HG03521 (cell line): ENCODE data around the gene CNNM2.

Experiments
- ATAC-seq: cut with Tn5 transposase; IDR thresholded peaks from one replicate; pipeline ENCODE4 v1.9.1; 2021; ENCODE audit warnings: mild to moderate bottlenecking, moderate library complexity; ENCODE audit not compliant: unreplicated experiment

Gene CNNM2

DNA sequence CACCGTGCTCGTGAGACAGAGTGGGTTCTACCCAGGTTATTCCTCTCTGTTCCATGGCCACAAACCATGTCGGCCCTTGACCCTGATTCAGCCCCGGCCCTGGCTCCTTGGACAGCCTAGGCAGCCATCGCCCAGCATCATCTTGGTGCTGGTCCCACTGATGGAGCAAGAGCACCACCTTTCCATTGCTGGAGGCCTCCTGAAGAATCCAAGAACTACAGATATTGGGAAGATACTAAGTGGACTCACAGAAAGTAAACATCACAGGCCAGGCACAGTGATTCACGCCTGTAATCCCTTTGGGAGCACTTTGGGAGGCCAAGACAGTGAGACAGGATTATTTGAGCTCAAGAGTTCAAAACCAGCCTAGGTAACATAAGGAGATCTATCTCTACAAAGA is 149.9 kb downstream of the CNNM2 start:
- no peak for ATAC-seq

DNA sequence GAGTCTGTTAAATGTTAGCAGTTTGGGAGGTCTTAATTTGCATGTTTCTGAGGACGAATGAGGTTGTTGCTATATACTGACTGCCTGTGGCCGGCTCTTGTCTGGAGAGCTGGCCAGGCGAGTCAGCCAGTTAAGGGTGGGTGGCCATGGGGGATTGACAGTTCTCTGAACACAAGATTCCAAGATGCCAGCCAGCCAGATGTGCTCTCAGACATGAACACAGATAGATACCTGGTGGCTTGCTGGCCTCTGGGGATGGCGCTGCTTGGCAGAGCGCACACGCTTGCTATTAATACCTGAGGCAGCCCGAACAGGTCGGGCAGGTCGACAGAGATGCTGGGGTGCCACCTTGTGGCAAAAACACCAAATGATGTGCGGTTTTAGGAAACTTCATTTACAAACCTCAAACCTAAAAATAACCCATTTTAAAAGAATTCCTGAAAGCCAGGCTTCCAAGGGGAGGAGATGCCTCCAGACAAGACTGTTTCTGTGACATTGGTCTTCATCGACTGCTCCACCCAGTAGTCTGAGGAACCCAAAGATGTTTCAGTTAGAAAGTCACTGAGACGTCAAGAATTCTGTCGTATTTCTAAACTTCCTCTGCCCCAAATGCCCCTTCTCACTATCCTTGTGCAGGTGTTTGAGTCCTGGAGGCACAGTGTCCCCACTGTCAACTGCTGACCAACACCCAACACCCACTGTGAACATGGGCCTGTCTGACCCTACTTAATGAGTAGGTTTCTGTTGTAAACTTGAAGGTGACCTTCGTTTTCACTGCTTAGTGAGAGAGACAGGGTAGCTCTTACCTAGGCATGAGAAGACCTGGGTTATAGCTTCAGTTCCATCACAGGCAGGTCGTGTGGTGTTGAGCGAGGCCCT is 151.6 kb downstream of the CNNM2 start:
- no peak for ATAC-seq

DNA sequence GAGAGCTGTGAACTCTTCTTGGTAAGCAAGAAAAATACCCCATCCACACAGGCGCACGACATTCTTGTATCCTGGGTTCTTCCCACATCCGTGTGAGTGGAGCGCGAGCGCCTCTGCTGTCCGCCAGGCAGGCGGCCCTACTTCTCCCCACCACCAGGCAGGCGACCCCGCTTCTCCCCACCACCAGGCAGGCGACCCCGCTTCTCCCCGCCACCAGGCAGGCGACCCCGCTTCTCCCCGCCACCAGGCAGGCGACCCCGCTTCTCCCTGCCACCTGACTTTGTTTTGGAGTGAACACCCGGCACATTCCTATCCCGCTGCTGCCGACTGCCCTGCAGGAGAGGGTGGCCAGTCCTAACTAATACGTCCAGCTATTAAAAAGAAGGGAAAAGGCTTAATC is 154.2 kb downstream of the CNNM2 start:
- no peak for ATAC-seq

DNA sequence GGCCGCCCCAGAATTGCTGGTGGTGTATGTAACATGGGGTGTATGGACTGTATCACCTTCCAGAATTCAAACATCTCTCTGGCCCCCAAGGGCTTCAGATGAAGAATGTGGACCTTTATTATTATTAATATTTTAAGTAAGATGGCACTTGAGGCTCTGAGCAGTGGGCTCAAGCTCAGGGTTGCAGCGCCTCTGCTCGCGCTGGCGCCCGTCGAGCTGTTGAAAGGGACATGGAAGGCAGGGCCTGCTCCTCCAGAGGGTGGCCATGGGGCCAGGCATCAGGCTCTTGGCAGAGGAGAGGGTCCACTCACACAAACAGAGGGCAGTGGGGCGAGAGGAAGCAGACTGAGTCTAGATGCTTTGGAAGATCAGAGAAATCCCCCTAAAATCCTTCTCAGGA is 154.8 kb downstream of the CNNM2 start:
- no peak for ATAC-seq

DNA sequence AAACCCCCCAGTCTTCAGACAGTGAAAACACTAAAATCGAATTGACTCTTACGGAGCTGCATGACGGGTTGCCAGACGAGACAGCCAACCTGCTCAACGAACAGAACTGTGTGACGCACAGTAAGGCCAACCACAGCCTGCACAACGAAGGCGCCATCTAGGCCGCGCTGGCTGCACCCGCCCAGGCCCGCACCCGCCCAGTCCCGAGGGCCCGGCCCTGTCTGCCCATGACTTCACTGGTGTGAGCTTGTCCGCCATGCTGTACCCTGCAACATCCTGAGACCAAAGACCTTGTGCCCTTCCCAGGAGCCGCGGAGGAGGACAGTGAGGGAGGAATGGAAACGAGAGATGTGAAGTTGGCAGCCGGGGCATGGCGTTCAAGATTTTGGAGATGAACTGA is 158.9 kb downstream of the CNNM2 start:
- no peak for ATAC-seq

DNA sequence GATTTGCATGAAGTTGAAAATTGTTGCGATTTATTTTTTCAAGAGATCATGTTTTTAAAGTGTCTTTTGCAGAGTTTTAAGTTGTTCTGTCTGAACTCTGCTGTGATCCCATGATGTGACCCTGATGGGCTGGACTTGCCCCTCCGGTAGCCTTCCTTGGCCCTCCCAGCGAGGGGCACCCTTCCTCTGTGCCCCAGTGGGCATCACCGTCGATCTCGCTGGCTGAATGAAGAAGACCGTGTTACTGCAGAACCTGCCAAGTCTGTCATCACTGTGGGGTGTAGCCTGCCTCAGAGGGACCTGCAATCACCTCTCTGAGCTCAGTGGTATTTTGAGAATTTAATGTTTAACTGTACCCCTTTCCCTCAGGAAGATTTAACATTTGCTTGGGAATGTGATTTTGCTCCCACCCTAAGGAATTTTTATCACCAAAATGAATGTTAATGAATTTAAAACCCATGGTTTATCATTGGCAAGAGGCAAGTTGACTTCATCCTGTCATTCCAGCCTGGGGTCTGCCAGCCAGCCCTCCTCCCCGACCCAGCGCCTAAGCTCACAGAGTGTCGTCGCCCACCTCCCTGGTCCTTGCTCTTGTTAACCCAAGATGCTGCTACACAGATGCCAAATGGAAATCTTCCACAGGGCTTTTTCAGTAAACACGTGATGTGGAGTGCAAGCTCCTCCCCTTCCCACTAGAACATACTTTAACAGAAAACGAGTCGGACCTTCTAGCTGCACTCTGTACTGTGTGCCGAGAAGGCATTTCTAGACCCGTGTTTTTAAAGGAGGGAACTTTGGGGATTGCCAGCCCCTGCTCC is 159.6 kb downstream of the CNNM2 start:
- no peak for ATAC-seq

DNA sequence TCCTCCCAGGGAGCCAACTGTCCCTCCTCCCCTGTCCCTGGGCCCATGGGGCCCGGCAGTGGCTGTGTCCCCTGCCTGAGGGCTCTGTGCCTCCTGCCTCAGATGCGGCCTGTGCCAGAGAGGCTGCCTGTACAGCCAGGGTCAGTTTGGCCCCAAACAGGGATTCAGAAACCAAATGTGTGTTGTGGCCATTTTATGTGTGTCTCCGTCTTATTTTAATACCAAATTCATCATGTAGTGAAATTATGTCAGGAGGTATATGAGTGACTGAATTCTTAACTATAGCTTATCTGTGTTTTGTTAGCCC is 160.2 kb downstream of the CNNM2 start:
- ATAC-seq = no peak

DNA sequence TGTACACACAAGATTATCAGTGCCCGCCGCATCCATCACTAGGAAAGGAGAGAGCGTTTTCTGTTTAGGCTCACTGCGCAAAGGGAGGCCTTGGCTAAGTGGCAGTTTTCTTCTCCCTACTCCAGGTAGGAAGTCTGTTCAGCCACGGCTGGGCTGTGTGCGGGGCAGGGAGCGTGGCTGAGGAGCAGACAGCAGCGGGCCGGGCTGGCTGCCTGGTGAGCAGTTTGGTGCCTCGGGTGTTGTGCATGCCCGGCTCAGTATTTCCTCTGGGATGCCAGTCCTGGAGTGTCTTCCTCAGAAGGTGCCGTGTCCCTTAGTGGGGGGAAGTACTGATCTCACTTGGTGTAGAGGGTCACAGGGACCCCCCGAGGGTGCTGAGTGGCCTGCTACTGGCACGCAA is 160.6 kb downstream of the CNNM2 start:
- no peak for ATAC-seq

DNA sequence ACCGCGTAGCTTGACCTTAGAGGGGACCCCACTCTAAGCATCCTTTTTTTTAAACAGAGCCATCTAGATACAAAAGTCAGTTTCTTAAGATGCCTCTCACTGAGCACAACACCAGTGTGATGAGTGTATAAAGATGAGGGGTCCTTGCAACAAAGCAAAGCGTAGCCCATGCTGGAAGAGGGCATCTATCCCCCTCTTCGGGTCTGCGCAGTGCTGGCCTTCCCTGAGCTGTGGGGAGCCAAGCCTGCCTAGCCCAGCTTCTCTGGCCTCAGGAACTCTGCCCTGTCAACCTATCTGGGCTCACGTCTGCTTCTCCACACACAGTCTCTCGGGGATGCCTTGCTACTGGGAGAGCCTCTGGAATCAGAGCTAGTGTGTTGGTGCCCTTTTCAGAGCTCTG is 161.0 kb downstream of the CNNM2 start:
- no peak for ATAC-seq

DNA sequence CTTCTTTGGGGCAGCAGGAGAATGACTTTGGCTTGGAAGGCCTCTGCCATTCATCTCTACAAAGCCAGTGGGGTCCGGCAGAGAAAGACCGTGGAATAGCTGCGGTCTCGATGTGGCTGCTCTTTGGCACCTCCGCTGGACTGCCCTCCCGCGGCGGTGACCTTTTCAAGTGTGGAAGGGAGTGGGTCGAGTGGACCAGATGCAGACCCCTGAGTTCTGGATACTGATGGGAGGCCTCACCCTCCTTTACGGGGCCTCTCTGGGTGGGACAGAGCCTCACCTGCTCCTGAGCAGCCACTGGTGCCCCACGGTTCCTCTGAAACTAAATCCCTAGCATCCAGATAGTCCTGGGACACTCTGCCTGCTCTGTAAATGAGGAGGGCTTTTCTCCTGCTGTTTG is 161.9 kb downstream of the CNNM2 start:
- no peak for ATAC-seq

DNA sequence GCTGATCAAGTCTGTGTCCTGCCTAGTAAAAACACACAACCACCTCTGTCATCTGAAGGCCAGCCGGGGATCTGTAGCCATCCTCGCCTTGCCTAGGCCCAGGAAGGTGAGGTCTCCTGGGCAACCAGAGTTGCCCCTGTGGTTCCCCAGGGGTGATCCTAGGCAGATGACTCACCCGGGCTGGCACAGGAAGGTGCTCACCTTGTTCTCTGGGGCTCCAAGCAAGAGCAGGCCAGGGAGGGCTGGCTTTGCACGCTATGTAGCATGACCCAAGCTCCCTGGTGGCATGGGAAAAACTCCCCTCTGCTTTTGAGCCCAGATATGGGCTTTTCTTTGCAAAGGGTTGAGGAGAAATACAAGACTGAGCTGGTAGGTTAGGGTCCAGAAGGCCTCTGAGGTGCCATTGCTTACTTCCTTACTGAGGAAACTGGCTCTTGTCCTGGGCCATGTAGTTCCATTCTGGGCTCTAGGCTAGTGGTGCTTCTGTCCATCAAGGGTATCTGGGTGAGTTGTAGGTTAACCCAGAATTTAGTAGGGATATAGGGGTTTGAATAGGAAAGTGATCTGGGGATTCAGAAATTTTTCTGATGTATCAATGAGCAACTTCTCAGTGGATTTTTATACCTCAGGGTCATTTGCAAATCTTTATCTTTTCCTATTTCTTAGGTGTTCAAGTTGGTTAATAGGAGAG is 162.9 kb downstream of the CNNM2 start:
- ATAC-seq = no peak

DNA sequence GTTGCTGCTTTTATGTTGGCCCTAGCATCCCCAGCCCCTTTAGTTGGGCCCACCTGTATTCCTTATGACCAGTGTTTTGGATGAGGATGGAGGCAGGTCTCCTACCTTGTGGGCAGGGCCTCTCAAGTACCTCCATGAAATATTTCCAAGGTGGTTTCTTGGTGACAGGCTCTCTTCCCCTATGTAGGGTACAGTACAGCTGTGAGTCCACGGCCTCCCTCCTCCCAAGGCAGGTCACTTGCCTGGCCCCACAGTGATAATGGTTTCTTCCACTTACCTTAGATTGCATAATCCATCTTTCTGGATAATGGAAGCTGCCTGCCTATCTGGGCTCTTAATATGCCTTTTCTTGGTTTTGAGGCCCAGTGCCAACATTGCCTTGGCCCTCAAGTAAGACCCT is 164.6 kb downstream of the CNNM2 start:
- no peak for ATAC-seq

DNA sequence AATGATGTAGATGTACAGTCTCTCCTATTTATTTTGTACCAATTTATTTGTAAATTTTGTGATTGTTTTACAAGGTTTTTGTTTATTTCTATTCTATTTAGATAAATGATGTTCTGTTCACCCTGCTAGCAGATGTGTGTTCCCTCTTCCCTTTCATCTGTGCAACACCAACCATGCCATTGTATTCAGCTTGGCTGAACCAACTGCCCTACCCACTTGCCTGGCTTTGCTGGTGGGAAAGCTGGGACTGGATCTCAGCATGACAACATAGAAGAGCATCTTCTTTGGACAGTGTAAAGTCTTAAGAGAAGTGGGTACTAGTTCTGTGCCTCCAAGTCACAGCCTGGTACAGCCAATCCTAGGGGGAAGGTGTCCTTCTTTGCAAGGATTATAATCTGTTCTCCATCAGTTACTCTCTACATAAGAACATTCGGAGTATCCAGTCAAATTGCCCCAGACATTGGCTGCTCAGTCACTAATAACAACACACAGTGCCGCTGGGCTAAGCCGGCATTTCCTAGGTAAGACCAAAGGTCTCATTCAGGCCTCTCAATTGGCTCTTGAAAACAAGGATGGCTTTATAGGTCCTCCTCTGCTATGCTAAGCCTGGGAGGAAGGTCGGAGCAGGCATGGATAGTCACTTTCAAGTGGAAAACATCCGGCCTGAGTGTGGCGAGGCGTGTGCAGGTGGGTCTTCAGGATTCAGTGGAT is 165.3 kb downstream of the CNNM2 start:
- no peak for ATAC-seq

DNA sequence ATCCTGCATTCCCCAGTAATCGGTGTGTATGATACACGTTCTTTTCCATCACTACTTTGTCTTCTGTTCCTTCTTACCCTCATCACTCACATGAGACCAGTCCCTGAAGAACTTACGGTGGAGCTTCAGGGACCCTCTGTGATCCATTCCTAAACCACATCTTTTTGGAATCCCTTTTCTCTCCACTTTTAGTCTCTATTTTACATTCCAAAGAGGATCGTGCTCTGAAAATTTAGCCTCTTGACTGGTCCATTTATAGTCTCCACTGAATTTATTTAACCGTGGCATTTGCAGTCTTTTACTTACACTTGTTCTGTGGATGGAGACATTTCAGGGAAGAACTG is 165.9 kb downstream of the CNNM2 start:
- ATAC-seq = no peak

DNA sequence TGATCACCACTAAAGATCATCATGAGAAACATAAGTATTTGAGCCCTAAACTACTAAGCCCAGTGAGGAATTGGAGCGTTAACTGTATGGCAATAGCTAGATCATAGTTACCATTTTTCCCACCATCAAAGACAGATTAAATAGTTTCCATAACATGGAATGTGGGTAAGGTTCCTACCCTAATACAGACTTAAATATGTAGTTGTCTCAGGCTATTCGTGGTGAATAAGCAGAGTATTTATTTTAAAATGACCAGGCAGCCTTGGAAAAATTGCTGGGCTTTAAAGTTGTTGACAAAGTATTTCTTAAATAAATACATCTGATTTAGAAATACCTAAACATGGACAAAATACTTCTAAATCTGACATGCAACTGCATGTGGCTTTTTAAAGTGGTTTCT is 168.2 kb downstream of the CNNM2 start:
- no peak for ATAC-seq

DNA sequence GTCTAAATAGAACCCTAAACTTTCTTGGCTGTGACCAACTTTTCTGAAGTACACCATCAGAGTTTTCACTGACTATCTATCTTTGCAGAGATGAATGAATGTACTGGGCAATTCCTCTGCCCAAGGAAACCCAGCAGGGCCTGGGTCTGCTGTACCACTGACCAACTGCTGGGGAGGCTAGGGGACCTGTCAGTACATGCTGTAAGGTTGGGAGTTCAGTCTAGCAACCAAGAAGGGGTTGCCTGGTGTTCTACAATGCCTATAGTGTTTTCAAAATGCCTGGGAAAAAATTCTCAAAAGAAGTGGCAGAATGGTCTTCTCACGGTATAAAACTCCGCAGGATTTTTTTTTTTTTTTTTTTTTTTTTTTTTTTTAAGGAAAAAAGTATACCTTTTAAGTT is 168.7 kb downstream of the CNNM2 start:
- ATAC-seq = no peak

DNA sequence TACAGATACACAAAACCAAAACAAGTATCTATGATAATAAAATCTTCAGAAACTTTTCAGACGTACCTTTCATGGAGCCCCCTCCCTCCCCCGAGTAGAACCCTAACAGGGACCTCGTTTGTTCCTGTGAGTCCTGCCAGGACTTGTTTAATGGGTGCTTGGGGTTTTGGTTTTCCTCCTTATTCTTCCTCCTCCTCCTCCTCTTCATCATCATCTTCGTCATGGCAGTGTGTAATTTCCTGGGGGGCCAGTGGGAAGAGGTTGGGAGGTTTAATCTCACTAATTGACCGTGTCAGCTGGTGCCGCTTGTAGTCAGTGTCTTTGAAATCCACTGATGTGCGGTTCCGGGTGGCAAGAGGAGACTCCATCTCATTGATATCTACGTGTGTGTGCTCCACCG is 171.4 kb downstream of the CNNM2 start:
- ATAC-seq = no peak

DNA sequence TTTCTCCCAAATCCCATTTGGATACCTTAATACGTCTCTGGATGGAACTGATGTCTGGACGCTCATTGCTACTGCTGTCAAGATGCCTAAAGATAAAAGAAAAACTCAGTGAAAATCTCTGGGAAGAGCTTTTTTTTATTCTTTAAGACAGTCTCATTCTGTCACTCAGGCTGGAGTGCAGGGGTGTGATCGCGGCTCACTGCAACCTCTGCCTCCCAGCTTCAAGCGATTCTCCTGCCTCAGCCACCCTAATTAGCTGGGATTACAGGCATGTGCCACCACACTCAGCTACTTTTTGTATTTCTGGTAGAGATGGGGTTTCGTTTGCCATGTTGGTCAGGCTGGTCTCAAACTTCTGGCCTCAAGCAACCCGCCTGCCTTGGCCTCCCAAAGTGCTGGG is 172.8 kb downstream of the CNNM2 start:
- no peak for ATAC-seq

DNA sequence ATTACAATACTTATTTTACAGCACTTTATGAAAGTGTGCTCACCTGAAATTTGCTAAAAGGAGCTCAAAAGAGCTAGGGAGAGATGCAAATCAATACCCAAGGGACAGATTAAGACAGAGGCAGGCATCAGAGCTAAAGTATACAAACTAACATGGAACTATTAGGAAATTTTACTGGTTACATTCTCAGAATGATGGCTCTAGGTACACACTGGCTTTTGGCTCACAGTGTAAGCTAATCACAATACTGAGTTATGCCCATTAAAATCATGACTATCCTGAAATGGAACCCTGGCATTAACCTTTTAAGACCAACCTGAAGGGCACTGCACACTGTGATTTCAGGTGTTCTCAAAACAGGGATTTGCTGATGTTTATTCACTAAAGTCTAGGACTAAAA is 176.9 kb downstream of the CNNM2 start:
- no peak for ATAC-seq

DNA sequence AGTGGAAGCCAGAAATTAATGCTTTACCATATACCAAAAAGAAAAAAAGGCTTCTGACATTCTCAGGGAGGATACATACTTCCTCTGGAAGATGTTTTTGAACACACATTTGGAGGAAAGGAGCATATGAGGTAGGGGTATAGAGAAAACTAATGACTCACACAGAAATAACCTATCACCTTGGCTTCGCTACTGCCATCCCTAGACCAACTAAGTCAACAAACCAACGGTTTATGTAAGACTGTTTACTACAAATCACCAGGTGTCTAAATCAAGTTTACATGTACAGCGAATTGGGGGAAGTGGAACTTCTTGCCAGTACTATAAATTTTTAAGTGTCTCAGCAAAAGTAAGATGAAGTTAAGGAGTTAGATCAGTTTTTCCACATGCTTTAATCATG is 178.0 kb downstream of the CNNM2 start:
- ATAC-seq = no peak

DNA sequence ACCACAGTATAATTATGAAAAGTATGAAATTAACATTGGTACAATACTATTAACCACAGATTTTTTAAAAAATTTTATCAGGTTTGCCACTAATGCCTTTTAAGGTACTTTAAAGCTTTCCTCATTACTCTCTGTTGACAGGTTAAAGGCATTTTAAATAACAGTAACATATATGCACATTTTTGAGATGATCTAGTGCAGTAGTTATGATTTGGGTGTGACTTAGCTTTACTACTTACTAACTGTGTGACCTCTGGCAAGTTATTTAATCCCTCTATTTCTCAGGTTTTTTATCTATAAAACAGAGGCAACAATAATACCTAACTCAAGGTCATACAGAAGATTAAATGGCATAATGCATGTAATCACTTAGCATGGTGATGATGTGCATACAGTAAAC is 180.1 kb downstream of the CNNM2 start:
- no peak for ATAC-seq
